Stimulated activated naive CD8-positive, alpha-beta T cell treated with anti-CD3 and anti-CD28 coated beads, Interleukin-15, Interleukin-2, amounts not matched to agents 100 U/mL and 50 U/mL, for 24 hours (primary cell): ENCODE results near the gene ELL3.
"Not testable (repeated sequence)": the region's sequence is repeated elsewhere in the genome, so short reads cannot be mapped to it uniquely, and the experiment has no call there.

Experiments used
- ATAC-seq: fragments of 150-1000 bp; cut with Tn5 transposase; one replicate; pipeline ENCODE4 v1.10.0; 2021
- DNase-seq: peaks from one replicate; pipeline ENCODE4 v3.0.0; 2021

Gene ELL3

GRCh38 chr15:43776718-43777266 is at the start of gene ELL3:
Gene ELL3, minus strand, starts transcription at chr15:43776966. Its CDS starts 65 bp downstream, at chr15:43776901.
- ATAC-seq (peak; percentile 68), DNase-seq (peak; percentile 85)

- DNase-seq, result no peak
- no peak for ATAC-seq
Observed at GRCh38 chr15:43826029-43826507, 49.3 kb upstream of the ELL3 start.

GRCh38 chr15:43825305-43825704 is 48.5 kb upstream of the ELL3 start:
- not testable (repeated sequence) for DNase-seq, ATAC-seq

- DNase-seq (peak; percentile 92), ATAC-seq (peak; percentile 81)
Observed at GRCh38 chr15:43824302-43825246, 47.8 kb upstream of the ELL3 start, which contains the start of gene MFAP1. Gene MFAP1, minus strand, starts transcription at chr15:43824690. Its CDS starts 121 bp downstream, at chr15:43824569.

GRCh38 chr15:43821505-43821904 is 44.7 kb upstream of the ELL3 start:
- ATAC-seq (no peak), DNase-seq (no peak)

GRCh38 chr15:43815064-43815463 is 38.3 kb upstream of the ELL3 start:
- DNase-seq, ATAC-seq: not testable (repeated sequence)

- DNase-seq (no peak), ATAC-seq (peak; percentile 9)
Observed at GRCh38 chr15:43808960-43809678, 32.4 kb upstream of the ELL3 start.

- DNase-seq (no peak), ATAC-seq (no peak)
Observed at GRCh38 chr15:43808435-43808950, 31.7 kb upstream of the ELL3 start.

- ATAC-seq, DNase-seq: not testable (repeated sequence)
Observed at GRCh38 chr15:43802676-43803075, 25.9 kb upstream of the ELL3 start.

- DNase-seq (peak; percentile 91), ATAC-seq (peak; percentile 97)
Observed at GRCh38 chr15:43800286-43801141, 23.7 kb upstream of the ELL3 start, which contains the start of gene HYPK. Gene HYPK, plus strand, starts transcription at chr15:43800599. Its CDS starts 24 bp downstream, at chr15:43800623.

GRCh38 chr15:43799945-43800285 is 23.1 kb upstream of the ELL3 start, which contains the start of gene SERINC4:
Gene SERINC4, minus strand, starts transcription at chr15:43800220. Its CDS starts 234 bp downstream, at chr15:43799986.
- DNase-seq (no peak), ATAC-seq (no peak)

- DNase-seq, result no peak
- ATAC-seq, result no peak
Observed at GRCh38 chr15:43799209-43799944, 22.6 kb upstream of the ELL3 start.

- DNase-seq (no peak), ATAC-seq (no peak)
Observed at GRCh38 chr15:43796566-43796965, 19.8 kb upstream of the ELL3 start.

- DNase-seq (no peak), ATAC-seq (no peak)
Observed at GRCh38 chr15:43795997-43796396, 19.2 kb upstream of the ELL3 start.

- DNase-seq (no peak), ATAC-seq (no peak)
Observed at GRCh38 chr15:43795197-43795596, 18.4 kb upstream of the ELL3 start.

GRCh38 chr15:43794269-43795037 is 17.7 kb upstream of the ELL3 start:
- no peak for DNase-seq
- no peak for ATAC-seq

- ATAC-seq (no peak), DNase-seq (no peak)
Observed at GRCh38 chr15:43793647-43794046, 16.9 kb upstream of the ELL3 start.

- DNase-seq, result peak; percentile 55
- no peak for ATAC-seq
Observed at GRCh38 chr15:43792761-43793476, 16.2 kb upstream of the ELL3 start.
